ENCODE results near the gene RNFT1.
A peak's percentile ranks its signal among the peaks of the same experiment; 100 is the strongest.
"Not testable (repeated sequence)": the region's sequence is repeated elsewhere in the genome, so short reads cannot be mapped to it uniquely, and the experiment has no call there.

RNFT1 gene

GRCh38 chr17:59964482-59965328 is at the start of gene RNFT1:
Gene RNFT1 (minus strand): TSS chr17:59964740. CDS start chr17:59964663, 77 bp downstream.
- DNase-seq, result peak; percentile 96

- DNase-seq, result not testable (repeated sequence)
Observed at GRCh38 chr17:60009326-60009725, 44.8 kb upstream of the RNFT1 start.

GRCh38 chr17:60008377-60008776 is 43.8 kb upstream of the RNFT1 start:
- DNase-seq, result not testable (repeated sequence)

DNA sequence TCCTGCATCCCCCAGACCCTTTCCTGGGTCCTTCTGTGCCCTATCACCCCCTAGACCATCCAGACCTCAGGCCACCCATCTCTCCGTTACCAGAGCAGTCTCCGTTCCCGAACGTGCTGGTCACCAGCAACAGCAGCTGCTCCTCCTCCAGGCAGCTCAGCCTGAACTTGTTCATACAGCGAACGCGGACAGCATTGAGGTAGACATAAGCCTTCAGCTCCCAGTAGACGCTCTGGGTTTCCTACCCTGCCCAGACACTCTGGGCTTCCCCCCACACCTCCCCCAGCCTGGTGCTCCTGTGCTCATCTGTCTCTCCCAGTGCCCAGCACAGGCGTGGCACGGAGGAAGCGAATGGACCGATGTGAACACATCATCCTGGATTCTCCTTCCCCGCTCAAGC is 41.6 kb upstream of the RNFT1 start:
- no peak for DNase-seq

DNA sequence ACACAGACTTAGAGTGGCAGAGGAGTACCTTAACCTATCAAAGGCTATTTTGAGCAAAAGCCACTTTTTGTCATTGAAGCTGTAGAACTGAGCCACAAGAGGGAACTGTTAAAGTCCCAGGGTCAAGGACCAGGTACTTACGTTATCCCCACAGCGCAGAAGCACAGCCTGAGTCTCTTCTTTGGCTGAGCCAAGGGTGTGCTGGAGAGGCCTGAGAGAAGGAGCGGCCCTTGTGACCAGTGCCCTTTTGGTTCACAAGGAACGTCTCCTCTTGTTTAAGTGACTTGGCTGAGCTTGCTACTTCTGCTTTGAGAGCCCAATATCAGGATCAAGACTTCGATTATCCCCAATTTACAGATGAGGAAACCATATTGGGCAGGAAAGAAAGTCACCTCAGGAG is 40.0 kb upstream of the RNFT1 start:
- DNase-seq, result not testable (repeated sequence)

- DNase-seq, result not testable (repeated sequence)
Observed at GRCh38 chr17:60002405-60002804, 37.9 kb upstream of the RNFT1 start.

DNA sequence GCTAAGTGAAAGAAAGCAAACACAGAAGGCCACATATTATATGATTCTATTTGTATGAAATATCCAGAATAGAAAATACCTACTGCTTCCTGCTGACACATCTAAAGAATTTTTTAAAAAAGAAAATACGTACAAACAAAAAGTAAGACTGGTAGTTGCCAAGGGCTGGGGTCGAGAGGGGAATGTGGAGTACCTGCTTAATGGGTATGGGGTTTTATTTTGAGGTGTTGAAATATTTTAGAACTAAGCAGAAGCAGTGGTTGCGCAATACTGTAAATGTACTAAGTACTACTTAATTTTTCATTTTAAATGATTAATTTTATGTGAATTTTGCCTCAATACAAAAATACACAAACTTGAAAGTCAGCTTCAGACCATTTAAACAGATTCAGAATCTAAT is 32.1 kb upstream of the RNFT1 start:
- not testable (repeated sequence) for DNase-seq

DNA sequence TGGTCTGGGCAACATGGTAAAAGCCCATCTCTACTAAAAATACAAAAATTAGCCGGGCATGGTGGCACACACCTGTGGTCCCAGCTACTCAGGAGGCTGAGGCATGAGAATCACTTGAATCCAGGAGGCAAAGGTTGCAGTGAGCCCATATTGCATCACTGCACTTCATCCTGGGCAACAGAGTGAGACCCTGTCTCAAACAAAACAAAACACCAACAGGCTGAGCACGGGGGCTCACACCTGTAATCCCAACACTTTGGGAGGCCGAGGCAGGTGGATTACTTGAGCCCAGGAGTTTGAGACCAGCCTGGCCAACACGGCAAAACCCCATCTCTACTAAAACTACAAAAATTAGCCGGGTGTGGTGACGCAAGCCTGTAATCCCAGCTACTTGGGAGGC is 10.6 kb upstream of the RNFT1 start:
- not testable (repeated sequence) for DNase-seq

- not testable (repeated sequence) for DNase-seq
Observed at GRCh38 chr17:59973483-59973882, 8.9 kb upstream of the RNFT1 start.

GRCh38 chr17:59972778-59973177 is 8.2 kb upstream of the RNFT1 start:
- peak; percentile 42 for DNase-seq

DNA sequence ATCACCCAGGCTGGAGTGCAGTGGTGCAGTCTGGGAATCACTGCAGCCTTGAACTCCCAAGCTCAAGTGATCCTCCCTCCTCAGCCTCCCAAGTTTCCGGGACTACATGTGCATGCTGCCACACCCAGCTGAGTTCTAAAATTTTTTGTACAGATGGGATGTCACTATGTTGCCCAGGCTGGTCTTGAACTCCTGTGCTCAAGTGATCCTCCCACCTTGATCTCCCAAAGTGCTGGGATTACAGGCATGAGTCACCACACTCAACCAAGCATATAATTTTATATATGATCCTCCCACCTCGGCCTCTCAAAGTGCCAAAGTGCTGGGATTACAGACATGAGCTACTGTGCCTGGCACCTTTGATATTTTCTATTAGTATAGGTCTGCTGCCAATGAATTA is 7.2 kb upstream of the RNFT1 start:
- peak; percentile 28 for DNase-seq

DNA sequence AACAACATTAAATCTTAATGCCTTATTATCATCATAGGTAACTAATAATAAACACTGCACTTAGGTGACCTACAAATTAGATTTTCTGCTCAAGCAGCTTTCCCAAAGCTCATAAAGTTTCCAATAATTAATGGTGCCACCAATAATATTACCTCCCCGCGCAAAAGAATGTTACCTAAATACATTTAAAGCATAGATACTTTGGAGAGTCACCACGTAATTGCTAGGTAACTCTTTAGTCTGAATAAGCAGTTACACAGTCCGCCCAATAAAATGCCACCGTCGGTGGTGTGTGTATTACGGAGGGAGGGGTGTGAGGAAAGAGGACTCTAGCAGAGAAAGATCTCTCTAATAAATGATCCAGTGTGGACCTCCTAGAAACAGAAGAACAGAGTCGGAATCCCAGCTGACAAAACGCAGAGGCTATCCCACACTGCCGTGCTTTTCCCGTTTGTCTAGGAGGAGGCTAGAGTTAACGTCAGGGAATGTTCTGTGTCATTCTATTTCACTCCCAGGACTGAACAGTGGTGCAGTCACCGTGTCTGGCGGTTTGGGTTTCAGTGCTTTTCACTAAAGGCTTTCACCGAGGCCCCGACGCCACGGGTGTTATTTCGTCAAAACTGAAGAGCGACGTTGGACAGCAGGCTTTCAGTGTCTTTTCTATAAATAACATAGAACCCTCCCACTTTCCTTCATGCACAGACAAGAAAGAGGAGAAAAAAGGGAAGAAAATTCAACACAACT is 630 bp downstream of the RNFT1 start:
- peak; percentile 77 for DNase-seq

- DNase-seq, result no peak
Observed at GRCh38 chr17:59962739-59963318, 1.7 kb downstream of the RNFT1 start.

GRCh38 chr17:59959574-59959973 is 5.0 kb downstream of the RNFT1 start:
- DNase-seq, result not testable (repeated sequence)

DNA sequence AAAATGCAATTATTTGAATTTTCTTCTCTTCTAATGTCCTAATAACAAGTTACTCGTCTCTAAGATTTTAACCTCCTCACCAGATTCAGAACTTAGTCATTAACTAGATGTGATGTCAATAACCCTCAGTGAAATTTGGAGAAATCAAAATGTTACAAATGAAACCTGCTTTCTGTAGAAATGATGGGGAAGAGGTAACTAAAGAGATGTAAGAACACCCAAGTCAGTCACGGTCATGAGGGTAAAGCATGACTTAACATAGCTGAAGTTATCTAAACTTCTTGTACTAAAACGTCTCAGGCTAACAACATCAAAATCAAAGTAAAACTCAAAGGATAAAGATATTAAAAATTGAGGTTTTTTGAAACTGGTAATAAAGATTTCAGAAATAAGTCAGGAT is 9.7 kb downstream of the RNFT1 start:
- DNase-seq, result no peak

DNA sequence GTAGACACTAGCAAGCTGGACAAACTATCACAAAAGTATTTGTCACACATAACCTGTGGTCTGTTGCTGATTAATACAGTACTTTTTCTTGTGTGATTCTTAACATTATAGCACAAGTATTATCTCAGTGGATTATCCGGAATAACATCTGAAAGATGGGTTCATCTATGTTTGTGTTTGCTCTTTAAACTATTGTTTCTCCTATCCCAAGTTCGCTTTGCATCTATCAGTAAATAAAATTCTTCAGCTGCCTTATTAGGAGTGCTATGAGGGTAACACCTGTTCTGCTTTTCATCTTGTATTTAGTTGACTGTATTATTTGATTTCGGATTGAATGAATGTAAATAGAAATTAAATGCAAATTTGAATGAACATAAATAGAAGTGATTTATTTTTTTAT is 14.5 kb downstream of the RNFT1 start:
- no peak for DNase-seq

DNA sequence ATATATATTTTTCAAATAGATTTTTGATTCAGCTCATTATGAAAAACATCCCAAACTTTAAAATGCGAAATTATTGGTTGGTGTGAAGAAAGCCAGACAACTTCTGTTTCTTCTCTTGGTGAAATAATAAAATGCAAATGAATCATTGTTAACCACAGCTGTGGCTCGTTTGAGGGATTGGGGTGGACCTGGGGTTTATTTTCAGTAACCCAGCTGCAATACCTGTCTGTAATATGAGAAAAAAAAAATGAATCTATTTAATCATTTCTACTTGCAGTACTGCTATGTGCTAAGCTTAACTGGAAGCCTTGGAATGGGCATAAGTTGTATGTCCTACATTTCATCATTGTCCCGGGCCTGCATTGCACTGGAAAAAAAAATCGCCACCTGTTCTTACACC is 17.2 kb downstream of the RNFT1 start:
- not testable (repeated sequence) for DNase-seq

DNA sequence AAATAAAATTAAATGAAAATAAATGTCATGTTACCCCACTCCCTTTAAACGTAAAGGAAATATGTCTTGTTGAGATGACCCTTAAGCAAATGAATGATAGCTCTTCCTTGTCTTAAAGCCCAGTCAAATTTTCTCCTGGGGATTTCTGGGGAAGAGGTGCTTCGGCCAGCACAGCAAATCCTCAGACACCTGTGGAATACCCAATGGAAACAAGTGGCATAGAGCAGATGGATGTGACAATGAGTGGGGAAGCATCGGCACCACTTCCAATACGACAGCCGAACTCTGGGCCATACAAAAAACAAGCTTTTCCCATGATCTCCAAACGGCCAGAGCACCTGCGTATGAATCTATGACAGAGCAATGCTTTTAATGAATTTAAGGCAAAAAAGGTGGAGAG is 18.1 kb downstream of the RNFT1 start:
- not testable (repeated sequence) for DNase-seq

DNA sequence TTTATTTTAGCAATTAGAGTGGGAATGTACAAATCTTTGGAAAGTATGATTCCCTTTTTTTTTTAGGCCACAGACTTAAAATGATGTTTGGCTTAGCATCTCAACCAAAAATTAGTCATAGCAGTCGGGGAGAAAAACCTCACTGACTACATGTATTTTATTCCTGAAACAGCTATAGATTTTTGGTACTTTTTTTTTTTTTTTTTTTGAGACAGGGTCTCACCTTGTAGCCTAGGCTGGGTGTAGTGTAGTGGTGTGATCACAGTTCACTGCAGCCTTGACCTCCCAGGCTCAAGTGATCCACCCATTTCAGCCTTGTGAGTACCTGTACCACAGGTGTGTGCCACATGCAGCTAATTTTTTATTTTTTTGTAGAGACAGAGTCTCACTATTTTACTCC is 23.4 kb downstream of the RNFT1 start:
- no peak for DNase-seq

DNA sequence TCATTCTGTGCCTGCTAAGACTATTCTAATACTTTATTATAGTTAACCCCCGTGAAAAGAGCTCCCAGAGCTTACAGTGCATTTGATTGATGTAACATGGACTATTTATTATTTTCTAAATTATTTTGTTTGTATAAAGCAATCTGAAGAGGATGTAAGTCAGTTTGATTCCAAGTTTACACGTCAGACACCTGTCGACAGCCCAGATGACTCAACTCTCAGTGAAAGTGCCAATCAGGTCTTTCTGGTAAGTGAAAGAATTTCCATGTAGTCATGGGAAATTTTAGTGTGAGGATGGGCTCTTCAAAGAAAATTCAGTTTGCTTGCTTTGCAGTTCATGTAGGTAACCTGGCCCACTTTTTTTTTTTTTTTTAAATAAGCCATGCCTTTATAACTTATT is 23.8 kb downstream of the RNFT1 start:
- DNase-seq, result not testable (repeated sequence)

DNA sequence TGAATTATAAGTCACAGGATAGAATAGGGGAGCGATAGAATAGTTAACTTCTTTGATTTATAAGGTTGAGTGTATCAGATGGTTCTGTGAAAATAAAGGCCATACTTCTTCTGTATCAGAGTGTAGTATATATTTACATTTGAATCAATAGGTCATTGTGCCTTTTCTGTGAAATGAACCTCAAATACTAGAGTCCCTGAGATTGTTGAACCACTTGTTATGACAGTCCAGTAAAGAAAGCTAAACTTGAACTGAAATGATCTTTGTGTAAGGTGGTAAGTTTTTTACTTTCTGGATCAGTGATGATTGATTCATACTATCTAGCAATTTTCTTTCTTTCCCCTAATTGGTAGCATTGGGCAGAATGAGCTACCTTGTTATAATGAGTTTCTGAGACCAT is 31.2 kb downstream of the RNFT1 start:
- DNase-seq, result not testable (repeated sequence)

GRCh38 chr17:59930768-59931167 is 33.8 kb downstream of the RNFT1 start:
- DNase-seq, result not testable (repeated sequence)

GRCh38 chr17:59930121-59930520 is 34.4 kb downstream of the RNFT1 start:
- DNase-seq, result not testable (repeated sequence)

DNA sequence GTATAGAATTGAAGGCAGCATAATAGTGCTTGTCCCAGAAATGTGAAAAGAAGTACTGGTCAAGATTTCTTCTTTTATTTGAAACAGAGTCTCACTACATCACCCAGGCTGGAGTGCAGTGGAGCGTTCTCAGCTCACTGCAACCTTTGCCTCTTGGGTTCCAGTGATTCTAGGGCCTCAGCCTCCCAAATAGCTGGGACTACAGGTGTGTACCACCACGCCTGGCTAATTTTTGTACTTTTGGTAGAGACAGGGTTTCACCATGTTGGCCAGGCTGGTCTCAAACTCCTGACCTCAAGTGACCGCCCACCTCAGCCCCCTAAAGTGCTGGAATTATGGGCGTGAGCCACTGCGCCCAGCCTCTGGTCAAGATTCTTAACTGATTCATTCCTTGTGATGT is 43.9 kb downstream of the RNFT1 start:
- not testable (repeated sequence) for DNase-seq

Measured in NCI-H69 (cell line).